ENCODE data around the gene MATCAP1. TPM values are rescaled to one million over a fixed set of nuclear protein-coding genes. Genes with fewer than 3 reads are reported as not detected.
A peak's percentile ranks its signal among the peaks of the same experiment; 100 is the strongest.

Gene MATCAP1
- total RNA-seq, 1 donor from 2014 or later: 5.8 TPM

GRCh38 chr16:67195676-67196075, 11.9 kb upstream of the MATCAP1 start:
- TF ChIP-seq CTCF (IDR thresholded peaks at IDR 0.05; ENCODE audit: insufficient read depth, low read length, severe bottlenecking): no peak
- Histone ChIP-seq H3K27me3 (ENCODE audit: control insufficient read depth, insufficient read depth, low read length) (no peaks in the 10 kb centered on the region), H3K36me3 (ENCODE audit: control insufficient read depth, insufficient read depth, low read length) (peaks cover 41% of the 10 kb centered on the region), H3K4me3 (ENCODE audit: low read depth, low read length) (no peak overlapping the region)
- DNase-seq (ENCODE audit: low read depth) (no peak), FAIRE-seq (no peak)

- peaks cover 38% of the 10 kb centered on the region for H3K36me3 ChIP-seq (ENCODE audit: control insufficient read depth, insufficient read depth, low read length)
- no peaks in the 10 kb centered on the region for H3K27me3 ChIP-seq (ENCODE audit: control insufficient read depth, insufficient read depth, low read length)
- FAIRE-seq (no peak), DNase-seq (ENCODE audit: low read depth) (no peak)
- no peak for TF ChIP-seq CTCF (IDR thresholded peaks at IDR 0.05; ENCODE audit: insufficient read depth, low read length, severe bottlenecking)
- no peak overlapping the region for H3K4me3 ChIP-seq (ENCODE audit: low read depth, low read length)
Measured at GRCh38 chr16:67194260-67194659, 10.5 kb upstream of the MATCAP1 start.

GRCh38 chr16:67193536-67193935, 9.8 kb upstream of the MATCAP1 start:
- no peak overlapping the region for H3K4me3 ChIP-seq (ENCODE audit: low read depth, low read length)
- no peak for TF ChIP-seq CTCF (IDR thresholded peaks at IDR 0.05; ENCODE audit: insufficient read depth, low read length, severe bottlenecking)
- DNase-seq (ENCODE audit: low read depth): no peak

GRCh38 chr16:67192781-67193361, 9.1 kb upstream of the MATCAP1 start:
- no peak for DNase-seq (ENCODE audit: low read depth)
- FAIRE-seq: no peak
- TF ChIP-seq CTCF (IDR thresholded peaks at IDR 0.05; ENCODE audit: insufficient read depth, low read length, severe bottlenecking): no peak
- Histone ChIP-seq H3K4me3 (ENCODE audit: low read depth, low read length) (peak overlapping the region; percentile 76), H3K27me3 (ENCODE audit: control insufficient read depth, insufficient read depth, low read length) (no peaks in the 10 kb centered on the region), H3K36me3 (ENCODE audit: control insufficient read depth, insufficient read depth, low read length) (peaks cover 37% of the 10 kb centered on the region)

More at GRCh38 chr16:67193536-67193935, 9.8 kb upstream of the MATCAP1 start:
- H3K27me3 ChIP-seq (ENCODE audit: control insufficient read depth, insufficient read depth, low read length): no peaks in the 10 kb centered on the region
- FAIRE-seq: no peak
- peaks cover 38% of the 10 kb centered on the region for H3K36me3 ChIP-seq (ENCODE audit: control insufficient read depth, insufficient read depth, low read length)

- peak; percentile 75 for DNase-seq (ENCODE audit: low read depth)
- Histone ChIP-seq H3K36me3 (ENCODE audit: control insufficient read depth, insufficient read depth, low read length) (peaks cover 35% of the 10 kb centered on the region), H3K4me3 (ENCODE audit: low read depth, low read length) (peak within 1 kb of the TSS; percentile 76), H3K27me3 (ENCODE audit: control insufficient read depth, insufficient read depth, low read length) (no peaks in the 10 kb centered on the region)
- FAIRE-seq: no peak
- TF ChIP-seq CTCF (IDR thresholded peaks at IDR 0.05; ENCODE audit: insufficient read depth, low read length, severe bottlenecking): no peak
Measured at GRCh38 chr16:67191995-67192681, 8.4 kb upstream of the MATCAP1 start, which contains the start of gene E2F4. TSS of gene E2F4 (plus strand) at chr16:67192155. CDS start at chr16:67192228, 73 bp downstream.
